ENCODE measurements around the gene PIGA.

The PIGA gene

GRCh38 chrX:15343075-15343476 is 7.8 kb upstream of the PIGA start:
- H3K27ac ChIP-seq = no peak overlapping the region
- TF ChIP-seq ZFX (IDR thresholded peaks at IDR 0.05; ENCODE audit: borderline replicate concordance) = no peak
- no peak for TF ChIP-seq CTCF (IDR thresholded peaks at IDR 0.05)

- no peak overlapping the region for H3K27ac ChIP-seq
- TF ChIP-seq ZFX (IDR thresholded peaks at IDR 0.05; ENCODE audit: borderline replicate concordance) (no peak), CTCF (IDR thresholded peaks at IDR 0.05) (no peak)
These were observed 5.5 kb upstream of the PIGA start for GRCh38 chrX:15340867-15341266.

GRCh38 chrX:15336023-15336413 is 695 bp upstream of the PIGA start:
- H3K27ac ChIP-seq = peak overlapping the region; percentile 60
- TF ChIP-seq ZFX (IDR thresholded peaks at IDR 0.05; ENCODE audit: borderline replicate concordance) = no peak
- no peak for TF ChIP-seq CTCF (IDR thresholded peaks at IDR 0.05)

- TF ChIP-seq CTCF (IDR thresholded peaks at IDR 0.05) = no peak
- no peak for TF ChIP-seq ZFX (IDR thresholded peaks at IDR 0.05; ENCODE audit: borderline replicate concordance)
- peak overlapping the region; percentile 59 for H3K27ac ChIP-seq
These were observed 762 bp downstream of the PIGA start for GRCh38 chrX:15334561-15334960.

GRCh38 chrX:15328821-15329220 is 6.5 kb downstream of the PIGA start:
- no peak for TF ChIP-seq CTCF (IDR thresholded peaks at IDR 0.05)
- TF ChIP-seq ZFX (IDR thresholded peaks at IDR 0.05; ENCODE audit: borderline replicate concordance) = no peak
- no peak overlapping the region for H3K27ac ChIP-seq

GRCh38 chrX:15328131-15328530 is 7.2 kb downstream of the PIGA start:
- no peak for TF ChIP-seq CTCF (IDR thresholded peaks at IDR 0.05)
- TF ChIP-seq ZFX (IDR thresholded peaks at IDR 0.05; ENCODE audit: borderline replicate concordance) = no peak

GRCh38 chrX:15322472-15322871 is 12.9 kb downstream of the PIGA start:
- TF ChIP-seq CTCF (IDR thresholded peaks at IDR 0.05) (no peak), ZFX (IDR thresholded peaks at IDR 0.05; ENCODE audit: borderline replicate concordance) (no peak)
- no peak overlapping the region; the same call in 1 of the 2 replicates for H3K27ac ChIP-seq

More at GRCh38 chrX:15328131-15328530, 7.2 kb downstream of the PIGA start:
- H3K27ac ChIP-seq = no peak overlapping the region

Data from 22Rv1 (cell line).